Measurements from ENCODE around the gene POLL. TPM values are rescaled to one million over a fixed set of nuclear protein-coding genes. Genes with fewer than 3 reads are reported as not detected.

Gene POLL
- total and polyA plus RNA-seq, 9 donors = 11.3 to 32.3 (median 22.7) TPM

DNA sequence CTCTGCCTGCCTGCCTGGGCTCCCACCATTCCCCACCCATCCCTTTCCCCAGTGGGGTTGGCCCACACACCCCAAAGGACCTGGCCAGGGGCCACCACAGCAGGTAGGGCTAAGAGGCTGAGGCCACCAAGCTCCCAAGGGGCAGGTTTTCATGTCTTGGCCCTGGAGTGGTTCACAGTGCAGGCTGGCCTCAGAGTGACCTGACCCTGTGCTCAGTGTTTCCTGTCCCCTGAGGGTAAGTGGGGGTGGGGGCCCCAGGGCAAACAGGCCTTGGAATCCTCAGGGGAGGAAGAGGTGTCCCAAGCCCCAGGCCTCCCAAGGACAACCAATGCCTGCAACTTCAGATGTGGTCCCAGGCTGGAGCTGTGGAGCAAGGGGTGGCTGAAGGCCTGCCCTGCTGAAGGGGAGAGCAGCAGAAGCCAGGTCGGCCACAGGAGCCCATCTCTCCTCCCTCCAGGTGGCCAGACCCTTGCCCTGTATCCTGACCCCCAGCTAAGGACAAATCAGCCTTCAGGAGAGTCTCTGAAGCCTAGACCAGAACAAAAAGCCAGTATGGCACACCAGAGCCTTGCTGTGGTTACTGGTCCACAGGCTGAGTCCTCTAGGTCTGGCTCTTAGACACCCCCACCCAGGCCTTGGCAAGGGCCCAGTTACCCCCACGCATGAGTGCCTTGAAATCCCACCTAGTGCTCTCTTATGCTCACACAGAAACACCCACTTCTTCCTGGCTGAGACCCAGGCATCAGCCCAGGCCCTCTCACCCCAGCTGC, 27.6 kb downstream of the POLL start:
- DNase-seq = no peak
- 47% methylated on average over 1 of the region's 2 CpGs for WGBS (ENCODE audit: insufficient coverage)
- no peak overlapping the region for H3K4me3 ChIP-seq (ENCODE audit: low read length)
- H3K27me3 ChIP-seq (ENCODE audit: control insufficient read depth, insufficient read depth, low read length) = peaks cover 22% of the 10 kb centered on the region
- H3K36me3 ChIP-seq (ENCODE audit: control insufficient read depth, insufficient read depth, low read length) = no peaks in the 10 kb centered on the region
- no peak overlapping the region for H3K27ac ChIP-seq (ENCODE audit: low read length)
- no peaks in the 10 kb centered on the region for H3K4me1 ChIP-seq (ENCODE audit: control insufficient read depth, insufficient read depth, low read length)
- H3K9me3 ChIP-seq (replicated peaks; ENCODE audit: control insufficient read depth, low read depth, low read length) = no peaks in the 10 kb centered on the region

DNA sequence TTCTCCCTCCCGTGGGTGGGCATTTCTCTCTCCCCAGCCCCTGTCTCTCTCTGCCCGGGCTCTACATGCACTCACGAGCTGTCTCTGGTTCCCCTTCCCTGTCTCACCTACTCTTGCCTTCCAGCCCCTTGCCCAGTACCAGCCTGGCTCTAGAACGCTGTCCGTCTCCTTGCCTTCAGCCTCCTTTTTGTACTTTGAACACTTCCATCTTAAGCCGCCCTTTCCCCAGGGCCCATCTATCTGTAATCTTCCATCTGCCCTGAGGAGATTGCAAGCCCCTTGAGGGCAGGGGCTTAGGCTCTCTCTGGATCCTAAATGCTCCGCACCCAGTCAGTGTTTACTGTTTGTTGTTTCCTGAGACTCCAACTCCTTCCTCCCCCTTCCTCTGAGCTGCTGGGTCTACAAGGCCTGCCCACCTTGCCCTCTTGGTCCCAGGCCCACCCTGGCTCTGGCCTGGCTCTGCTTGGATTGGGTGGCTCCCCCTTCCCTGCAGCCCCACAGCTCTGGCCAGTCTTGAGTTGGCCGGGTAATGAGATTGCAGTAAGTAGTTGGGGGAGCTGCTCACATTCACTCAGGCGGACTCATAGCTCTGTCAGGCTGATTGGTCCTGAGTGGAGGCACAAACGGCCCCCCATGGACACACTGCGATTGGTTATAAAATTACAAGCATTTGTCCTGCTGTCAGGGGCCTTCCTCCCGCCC, 28.3 kb downstream of the POLL start:
- Histone ChIP-seq H3K36me3 (ENCODE audit: control insufficient read depth, insufficient read depth, low read length) (no peaks in the 10 kb centered on the region), H3K9me3 (replicated peaks; ENCODE audit: control insufficient read depth, low read depth, low read length) (no peaks in the 10 kb centered on the region), H3K4me3 (ENCODE audit: low read length) (no peak overlapping the region), H3K27me3 (ENCODE audit: control insufficient read depth, insufficient read depth, low read length) (peaks cover 15% of the 10 kb centered on the region), H3K27ac (ENCODE audit: low read length) (no peak overlapping the region), H3K4me1 (ENCODE audit: control insufficient read depth, insufficient read depth, low read length) (no peaks in the 10 kb centered on the region)
- WGBS (ENCODE audit: insufficient coverage) = 44% methylated on average over 9 of the region's 12 CpGs
- no peak for DNase-seq

DNA sequence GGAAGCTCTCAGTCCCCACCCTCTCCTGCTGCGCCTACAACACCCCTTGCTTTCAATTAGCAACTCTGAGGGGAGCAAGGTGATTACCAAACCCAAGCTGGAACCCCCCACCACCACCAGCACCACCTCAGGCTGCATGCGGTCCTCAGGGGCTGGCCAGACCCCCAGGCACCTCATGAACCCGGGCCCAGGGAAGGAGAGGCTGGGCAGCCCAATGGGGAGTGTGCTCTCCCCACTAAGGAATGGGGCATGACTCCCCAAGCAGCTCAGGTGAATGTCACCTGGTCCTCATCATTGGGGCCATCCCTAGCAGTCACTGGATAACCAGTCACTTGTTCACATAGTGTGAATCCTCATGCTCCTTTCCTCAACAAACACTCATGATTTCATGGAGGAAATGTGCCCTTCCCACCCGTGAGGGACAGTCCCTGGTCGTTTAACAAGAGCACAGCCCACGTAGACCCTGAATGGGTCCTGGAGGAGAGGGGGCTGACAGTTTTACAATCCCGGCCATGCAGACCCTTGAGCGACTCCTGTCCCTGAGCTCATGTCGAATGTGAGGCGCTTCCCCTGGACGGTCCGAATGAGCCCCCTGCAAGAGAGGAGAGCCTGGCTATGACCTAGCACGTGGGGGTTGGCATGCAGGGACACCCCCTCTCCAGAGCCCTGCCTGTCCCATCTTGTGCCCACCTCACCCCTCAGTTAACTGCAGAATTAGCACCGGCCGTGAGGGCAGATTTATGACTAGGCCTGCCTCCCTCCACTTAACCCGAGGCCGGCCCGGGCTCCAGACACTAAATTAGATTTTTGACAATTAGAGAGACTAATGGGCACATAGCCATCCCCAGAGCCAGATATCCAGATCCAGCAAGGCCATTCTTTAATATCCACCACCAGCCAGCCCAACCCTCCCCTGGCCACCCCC, 29.1 kb downstream of the POLL start:
- Histone ChIP-seq H3K4me1 (ENCODE audit: control insufficient read depth, insufficient read depth, low read length) (no peaks in the 10 kb centered on the region), H3K36me3 (ENCODE audit: control insufficient read depth, insufficient read depth, low read length) (peaks cover 7% of the 10 kb centered on the region), H3K27ac (ENCODE audit: low read length) (no peak overlapping the region), H3K4me3 (ENCODE audit: low read length) (no peak overlapping the region), H3K27me3 (ENCODE audit: control insufficient read depth, insufficient read depth, low read length) (peaks cover 10% of the 10 kb centered on the region), H3K9me3 (replicated peaks; ENCODE audit: control insufficient read depth, low read depth, low read length) (no peaks in the 10 kb centered on the region)
- WGBS (ENCODE audit: insufficient coverage) = 20% methylated on average over 6 of the region's 18 CpGs
- DNase-seq = no peak

DNA sequence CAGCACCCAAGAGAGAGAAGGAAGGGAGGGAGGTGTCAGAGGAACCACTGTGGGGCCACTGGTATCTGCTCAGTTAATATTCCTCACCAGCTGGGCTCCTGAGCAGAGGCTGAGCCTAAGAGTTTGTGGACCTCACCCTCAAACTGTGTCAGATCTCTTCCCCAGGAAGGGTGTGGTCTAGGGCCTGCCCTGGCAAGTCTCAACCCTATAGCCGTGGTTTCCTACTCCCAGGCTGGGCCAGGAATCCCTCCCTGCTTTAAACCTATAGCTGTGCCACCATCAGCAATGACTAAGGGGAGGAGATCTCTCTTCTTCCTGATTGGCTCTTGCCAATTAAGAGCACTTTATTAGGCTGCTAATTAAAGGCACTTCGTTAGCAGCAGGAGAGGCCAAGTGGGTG, 29.9 kb downstream of the POLL start:
- no peak overlapping the region for H3K4me3 ChIP-seq (ENCODE audit: low read length)
- no peaks in the 10 kb centered on the region for H3K9me3 ChIP-seq (replicated peaks; ENCODE audit: control insufficient read depth, low read depth, low read length)
- no CpG with 5 or more reads among the region's 2 CpGs for WGBS (ENCODE audit: insufficient coverage)
- no peak for DNase-seq
- H3K4me1 ChIP-seq (ENCODE audit: control insufficient read depth, insufficient read depth, low read length) = no peaks in the 10 kb centered on the region
- no peak overlapping the region for H3K27ac ChIP-seq (ENCODE audit: low read length)
- H3K36me3 ChIP-seq (ENCODE audit: control insufficient read depth, insufficient read depth, low read length) = peaks cover 14% of the 10 kb centered on the region
- peaks cover 10% of the 10 kb centered on the region for H3K27me3 ChIP-seq (ENCODE audit: control insufficient read depth, insufficient read depth, low read length)

DNA sequence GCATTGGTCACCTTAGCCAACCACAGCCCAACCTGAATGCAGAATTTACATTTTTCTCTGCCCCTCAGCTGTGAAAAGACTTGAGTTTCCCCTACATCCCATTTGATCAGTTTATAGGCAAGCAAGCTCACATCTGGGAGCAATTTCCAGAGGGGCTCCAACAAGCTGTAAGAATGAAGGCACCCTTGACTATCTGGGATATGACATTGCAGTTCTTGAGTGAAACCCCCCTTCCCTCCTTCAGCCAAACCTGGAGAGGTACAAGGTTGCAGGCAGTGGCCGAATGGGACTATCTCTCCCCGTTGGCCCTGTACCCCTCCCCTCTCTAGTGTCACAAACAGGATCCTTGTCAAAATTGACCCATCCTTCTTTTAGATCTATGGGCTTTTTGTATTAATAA, 30.5 kb downstream of the POLL start:
- peaks cover 20% of the 10 kb centered on the region for H3K36me3 ChIP-seq (ENCODE audit: control insufficient read depth, insufficient read depth, low read length)
- 55% methylated on average over 2 of the region's 2 CpGs for WGBS (ENCODE audit: insufficient coverage)
- H3K27ac ChIP-seq (ENCODE audit: low read length) = no peak overlapping the region
- peaks cover 10% of the 10 kb centered on the region for H3K27me3 ChIP-seq (ENCODE audit: control insufficient read depth, insufficient read depth, low read length)
- H3K9me3 ChIP-seq (replicated peaks; ENCODE audit: control insufficient read depth, low read depth, low read length) = no peaks in the 10 kb centered on the region
- H3K4me3 ChIP-seq (ENCODE audit: low read length) = no peak overlapping the region
- DNase-seq = no peak
- no peaks in the 10 kb centered on the region for H3K4me1 ChIP-seq (ENCODE audit: control insufficient read depth, insufficient read depth, low read length)

DNA sequence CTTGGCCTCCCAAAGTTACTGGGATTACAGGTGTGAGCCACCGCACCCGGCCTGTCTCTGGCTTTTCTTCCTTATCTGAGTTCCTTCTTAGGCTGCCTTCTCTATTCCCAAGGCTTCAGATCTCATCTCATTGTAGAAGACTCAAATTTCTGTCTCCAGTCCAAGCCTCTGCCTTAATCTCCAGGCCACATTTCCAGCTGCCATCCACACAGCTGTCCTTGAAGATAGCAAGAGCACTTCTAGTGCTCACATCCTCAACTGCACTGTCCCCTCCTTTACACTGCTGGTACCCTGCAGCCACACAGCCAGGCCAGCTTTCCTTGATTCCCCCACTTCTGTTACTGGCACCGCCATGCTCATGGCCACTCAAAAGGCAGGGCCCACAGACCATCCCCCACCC, 35.6 kb downstream of the POLL start:
- Histone ChIP-seq H3K9me3 (replicated peaks; ENCODE audit: control insufficient read depth, low read depth, low read length) (no peaks in the 10 kb centered on the region), H3K4me1 (ENCODE audit: control insufficient read depth, insufficient read depth, low read length) (peaks cover 2% of the 10 kb centered on the region), H3K4me3 (ENCODE audit: low read length) (no peak overlapping the region), H3K27me3 (ENCODE audit: control insufficient read depth, insufficient read depth, low read length) (no peaks in the 10 kb centered on the region), H3K36me3 (ENCODE audit: control insufficient read depth, insufficient read depth, low read length) (peaks cover 31% of the 10 kb centered on the region), H3K27ac (ENCODE audit: low read length) (no peak overlapping the region)
- 88% methylated on average over 2 of the region's 3 CpGs for WGBS (ENCODE audit: insufficient coverage)
- no peak for DNase-seq

DNA sequence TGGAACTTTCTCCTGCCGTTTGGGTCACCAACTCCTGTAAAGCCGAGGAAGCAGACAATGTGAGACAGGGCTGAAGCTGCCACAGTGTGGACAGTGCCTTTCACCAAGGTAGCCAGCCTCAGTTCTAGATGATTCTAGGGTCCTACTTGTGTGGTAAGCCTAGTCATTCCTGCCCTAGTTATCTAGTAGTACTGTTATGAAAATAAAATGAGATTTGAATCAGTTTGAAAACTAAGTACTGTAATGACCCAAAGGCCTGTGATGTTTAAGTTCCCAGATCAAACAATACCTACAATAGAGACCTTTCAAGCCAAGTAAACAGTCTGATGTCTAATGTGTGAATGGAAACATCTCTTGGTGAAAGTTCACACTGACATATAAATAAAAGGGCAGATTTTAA, 37.1 kb downstream of the POLL start:
- Histone ChIP-seq H3K27ac (ENCODE audit: low read length) (no peak overlapping the region), H3K36me3 (ENCODE audit: control insufficient read depth, insufficient read depth, low read length) (peaks cover 31% of the 10 kb centered on the region)
- 92% methylated on average over 2 of the region's 2 CpGs for WGBS (ENCODE audit: insufficient coverage)

DNA sequence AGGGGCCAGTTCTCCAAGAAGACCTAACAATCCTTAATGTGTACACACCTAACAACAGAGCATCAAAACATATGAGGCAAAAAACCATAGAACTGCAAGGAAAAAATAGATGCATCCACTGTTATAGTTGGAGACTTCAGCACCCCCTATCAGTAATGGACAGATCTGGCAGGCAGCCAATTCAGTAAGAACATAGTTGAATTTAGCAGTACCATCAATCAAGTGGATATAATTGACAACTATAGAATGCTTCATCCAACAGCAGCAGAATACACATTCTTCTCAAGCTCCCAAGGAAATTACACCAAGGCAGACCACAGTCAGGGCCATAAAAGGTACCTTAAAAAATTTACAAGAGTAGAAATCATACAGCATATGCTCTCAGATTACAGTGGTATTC, 42.2 kb downstream of the POLL start:
- Histone ChIP-seq H3K36me3 (ENCODE audit: control insufficient read depth, insufficient read depth, low read length) (no peaks in the 10 kb centered on the region), H3K27ac (ENCODE audit: low read length) (no peak overlapping the region), H3K27me3 (ENCODE audit: control insufficient read depth, insufficient read depth, low read length) (no peaks in the 10 kb centered on the region)

More for the DNA sequence above, 37.1 kb downstream of the POLL start:
- H3K4me1 ChIP-seq (ENCODE audit: control insufficient read depth, insufficient read depth, low read length) = peaks cover 2% of the 10 kb centered on the region
- DNase-seq = no peak
- H3K4me3 ChIP-seq (ENCODE audit: low read length) = no peak overlapping the region
- no peaks in the 10 kb centered on the region for H3K27me3 ChIP-seq (ENCODE audit: control insufficient read depth, insufficient read depth, low read length)
- H3K9me3 ChIP-seq (replicated peaks; ENCODE audit: control insufficient read depth, low read depth, low read length) = no peaks in the 10 kb centered on the region

DNA sequence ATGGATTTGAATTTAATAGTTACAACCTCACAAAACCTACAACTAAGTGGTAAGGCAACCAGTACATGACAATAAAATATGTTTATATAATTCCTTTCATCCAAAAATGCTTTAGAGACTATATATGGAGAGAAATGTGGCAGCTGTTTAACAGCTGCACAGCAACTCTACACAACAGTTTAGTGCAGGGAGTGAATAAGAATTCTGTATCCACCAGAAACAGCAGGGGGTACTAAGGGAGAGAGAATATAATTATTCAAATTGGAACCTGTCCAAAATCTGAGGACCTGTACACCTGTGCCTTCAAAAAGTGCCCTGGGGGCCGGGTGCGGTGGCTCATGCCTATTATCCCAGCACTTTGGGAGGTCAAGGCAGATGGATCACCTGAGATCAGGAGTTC, 49.6 kb downstream of the POLL start:
- Histone ChIP-seq H3K36me3 (ENCODE audit: control insufficient read depth, insufficient read depth, low read length) (peaks cover 16% of the 10 kb centered on the region), H3K4me3 (ENCODE audit: low read length) (no peak overlapping the region), H3K27ac (ENCODE audit: low read length) (no peak overlapping the region), H3K27me3 (ENCODE audit: control insufficient read depth, insufficient read depth, low read length) (no peaks in the 10 kb centered on the region), H3K4me1 (ENCODE audit: control insufficient read depth, insufficient read depth, low read length) (no peaks in the 10 kb centered on the region), H3K9me3 (replicated peaks; ENCODE audit: control insufficient read depth, low read depth, low read length) (no peaks in the 10 kb centered on the region)
- no peak for DNase-seq
- 81% methylated on average over 2 of the region's 2 CpGs for WGBS (ENCODE audit: insufficient coverage)

More for the DNA sequence above, 42.2 kb downstream of the POLL start:
- Histone ChIP-seq H3K4me3 (ENCODE audit: low read length) (no peak overlapping the region), H3K9me3 (replicated peaks; ENCODE audit: control insufficient read depth, low read depth, low read length) (no peaks in the 10 kb centered on the region), H3K4me1 (ENCODE audit: control insufficient read depth, insufficient read depth, low read length) (peaks cover 2% of the 10 kb centered on the region)
- DNase-seq = no peak

DNA sequence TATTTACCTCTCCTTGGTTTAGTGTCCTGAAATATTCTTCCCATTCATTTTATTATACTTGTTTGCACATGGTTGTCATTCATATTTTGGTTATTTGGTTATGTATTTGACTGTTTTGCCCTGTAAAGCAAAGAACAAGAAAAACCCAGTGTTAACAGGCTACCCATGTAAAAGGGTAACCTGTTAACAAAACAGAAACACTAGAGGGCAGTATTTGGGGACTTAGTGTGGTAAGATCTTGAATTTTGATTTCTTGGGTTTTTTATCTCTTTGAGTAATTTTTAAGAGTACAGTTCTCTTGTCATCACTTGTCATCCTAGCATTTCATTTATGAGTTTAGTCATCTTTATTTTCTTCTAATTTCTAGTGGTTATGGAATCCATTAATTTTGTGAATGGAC, 51.3 kb downstream of the POLL start:
- H3K9me3 ChIP-seq (replicated peaks; ENCODE audit: control insufficient read depth, low read depth, low read length) = no peaks in the 10 kb centered on the region

More for the DNA sequence above, 51.3 kb downstream of the POLL start:
- H3K4me3 ChIP-seq (ENCODE audit: low read length) = no peak overlapping the region
- peaks cover 20% of the 10 kb centered on the region for H3K36me3 ChIP-seq (ENCODE audit: control insufficient read depth, insufficient read depth, low read length)
- no peaks in the 10 kb centered on the region for H3K27me3 ChIP-seq (ENCODE audit: control insufficient read depth, insufficient read depth, low read length)
- no peak overlapping the region for H3K27ac ChIP-seq (ENCODE audit: low read length)
- H3K4me1 ChIP-seq (ENCODE audit: control insufficient read depth, insufficient read depth, low read length) = no peaks in the 10 kb centered on the region
- no peak for DNase-seq

Data from muscle of leg (tissue), 11 donors.